SKM-1 (cell line): Measurements from ENCODE around the gene CKMT1A.
"Not testable (repeated sequence)": the region's sequence is repeated elsewhere in the genome, so short reads cannot be mapped to it uniquely, and the experiment has no call there.

Experiments used
- DNase-seq: peaks from one replicate; lab custom pipeline; 2025; ENCODE audit not compliant: unreplicated experiment; lab: John Stamatoyannopoulos, UW

The CKMT1A gene

GRCh38 chr15:43746903-43747309 is 53.2 kb downstream of the CKMT1A start:
- DNase-seq, result not testable (repeated sequence)

- DNase-seq, result no peak
Measured at GRCh38 chr15:43748376-43748775, 54.7 kb downstream of the CKMT1A start.
